Endothelial cell of umbilical vein (primary cell): ENCODE data around the gene POM121C. TPM values are rescaled to one million over a fixed set of nuclear protein-coding genes. Genes with fewer than 3 reads are reported as not detected.
"Not testable (repeated sequence)": the region's sequence is repeated elsewhere in the genome, so short reads cannot be mapped to it uniquely, and the experiment has no call there.

ENCODE experiments used
- BruUV-seq: library from RNA; stranded (reverse); fragments of 400-500 nt; replicated peaks from 2 replicates; lab custom pipeline; 2021; lab: Mats Ljungman, UMichigan
- CTCF ChIA-PET: fragments of 300-600, 350-600 bp; sonication (Branson Sonifier 250); formaldehyde crosslinking; loops from one replicate; lab custom pipeline; 2021; ENCODE audit warnings: antibody characterized with exemption, inconsistent platforms; lab: Charles Lee
- POLR2A ChIA-PET: fragments of 300-600, 350-600 bp; sonication (Branson Sonifier 250); formaldehyde crosslinking; loops from one replicate; lab custom pipeline; 2021; ENCODE audit warnings: antibody characterized with exemption, inconsistent platforms; lab: Charles Lee
- DNase-seq: peaks from one replicate; pipeline ENCODE4 v3.0.0-alpha.2; 2011; ENCODE audit warnings: low read depth, low spot score
- FAIRE-seq: peaks from 2 replicates; lab custom pipeline; 2011; peaks lifted over from hg19 to GRCh38; lab: Jason Lieb, UNC
- H2AFZ ChIP-seq: 2 replicates; pipeline ENCODE4 v1.6.0; 2012; ENCODE audit warnings: low read depth, low read length, control low read depth, inconsistent platforms
- H3K27ac ChIP-seq: 2 replicates; pipeline ENCODE4 v1.5.1; 2011; ENCODE audit warnings: low read depth, mild to moderate bottlenecking, control low read depth, low read length, moderate library complexity; ENCODE audit not compliant: insufficient read depth
- H3K27me3 ChIP-seq, 2 experiments: 2 replicates each; pipeline versions ENCODE4 v1.6.0 to v1.6.1; 2011; ENCODE audit warnings: low read length in 2 of 2, mixed read lengths in 1 of 2; ENCODE audit not compliant: control insufficient read depth in 2 of 2, insufficient read depth in 2 of 2
- H3K36me3 ChIP-seq, 2 experiments: 2 replicates in 1 of 2; 3 replicates in 1 of 2; pipeline ENCODE4 v1.5.1; 2011; ENCODE audit warnings: low read length in 2 of 2, mild to moderate bottlenecking in 1 of 2, moderate library complexity in 1 of 2; ENCODE audit not compliant: control insufficient read depth in 2 of 2, insufficient read depth in 2 of 2; ENCODE audit errors: extremely low read depth in 1 of 2
- H3K4me1 ChIP-seq: 3 replicates; pipeline ENCODE4 v1.5.1; 2011; ENCODE audit warnings: mild to moderate bottlenecking, low read length; ENCODE audit not compliant: control insufficient read depth, insufficient read depth; ENCODE audit errors: extremely low read depth
- H3K4me2 ChIP-seq: 2 replicates; pipeline ENCODE4 v1.6.1; 2011; ENCODE audit warnings: low read length, control low read depth, mixed read lengths; ENCODE audit not compliant: insufficient read depth
- H3K4me3 ChIP-seq, 3 experiments: fragments of 200-600 bp in 1 of 3; sonication (generic), shearing (Covaris generic) in 1 of 3; replicated peaks in 1 of 3; 2 replicates each; pipeline ENCODE4 v1.5.1; 2011 to 2016; ENCODE audit warnings: control low read depth in 3 of 3, low read length in 3 of 3, mild to moderate bottlenecking in 2 of 3, inconsistent platforms in 1 of 3, low read depth in 1 of 3, moderate library complexity in 1 of 3; ENCODE audit not compliant: insufficient read depth in 1 of 3
- H3K79me2 ChIP-seq: 2 replicates; pipeline ENCODE4 v1.6.0; 2012; ENCODE audit warnings: low read length, inconsistent platforms; ENCODE audit not compliant: control insufficient read depth, insufficient read depth
- H3K9ac ChIP-seq: replicated peaks from 2 replicates; pipeline ENCODE3; 2011; ENCODE audit warnings: low read length, control low read depth; ENCODE audit not compliant: insufficient read depth; ENCODE audit errors: extremely low read depth
- H3K9me1 ChIP-seq: replicated peaks from 3 replicates; pipeline ENCODE4 v1.6.0; 2011; ENCODE audit warnings: mild to moderate bottlenecking, low read length; ENCODE audit not compliant: control insufficient read depth, insufficient read depth; ENCODE audit errors: extremely low read depth
- H3K9me3 ChIP-seq: replicated peaks from 2 replicates; pipeline ENCODE4 v1.5.1; 2012; ENCODE audit warnings: low read length, inconsistent platforms; ENCODE audit not compliant: control insufficient read depth, insufficient read depth
- H4K20me1 ChIP-seq: replicated peaks from 2 replicates; pipeline ENCODE3; 2011; ENCODE audit warnings: mild to moderate bottlenecking, low read length; ENCODE audit not compliant: control insufficient read depth, insufficient read depth; ENCODE audit errors: extremely low read depth
- CTCF ChIP-seq, 2 donors: IDR thresholded peaks; 1 replicate in 1 of 2; 2 replicates in 1 of 2; pipeline ENCODE4 v1.5.1; 2011; ENCODE audit warnings: low read length in 2 of 2, mild to moderate bottlenecking in 2 of 2, moderate library complexity in 2 of 2, control low read depth in 1 of 2, inconsistent platforms in 1 of 2, low read depth in 1 of 2; ENCODE audit not compliant: insufficient read depth in 1 of 2; ENCODE audit errors: extremely low read depth in 1 of 2
- dilution Hi-C: fragments of 300-500 bp; cut with MboI; formaldehyde crosslinking; loops from one replicate; pipeline ENCODE4 v1.15.0; 2019; ENCODE audit warnings: low sequenced_read_pairs; ENCODE audit not compliant: extremely low pct_ligation_motif_present
- intact Hi-C: fragments of 100-400 bp; cut with micrococcal nuclease; formaldehyde crosslinking; loops from one replicate; pipeline ENCODE4 v1.10.0; 2022
- polyA plus RNA-seq, 4 experiments: library from polyadenylated mRNA; depleted of rRNA in 3 of 4; stranded (reverse) in 3 of 4; unstranded in 1 of 4; fragments of >200 nt; gene quantifications; 2 replicates each; pipeline versions ENCODE4 v1.2.1 to v1.2.3, GENCODE V29; 2011 to 2012; ENCODE audit warnings: missing spikeins in 1 of 4
- total RNA-seq: library from RNA; stranded (reverse); gene quantifications from 2 replicates; pipeline ENCODE4 v1.2.3, GENCODE V29; 2021

The POM121C gene
- total and polyA plus RNA-seq, 2 donors (not counting 3 experiments of a cell fraction or from before 2014, with no cell fraction given), result 15.4 to 45.6 TPM

DNA sequence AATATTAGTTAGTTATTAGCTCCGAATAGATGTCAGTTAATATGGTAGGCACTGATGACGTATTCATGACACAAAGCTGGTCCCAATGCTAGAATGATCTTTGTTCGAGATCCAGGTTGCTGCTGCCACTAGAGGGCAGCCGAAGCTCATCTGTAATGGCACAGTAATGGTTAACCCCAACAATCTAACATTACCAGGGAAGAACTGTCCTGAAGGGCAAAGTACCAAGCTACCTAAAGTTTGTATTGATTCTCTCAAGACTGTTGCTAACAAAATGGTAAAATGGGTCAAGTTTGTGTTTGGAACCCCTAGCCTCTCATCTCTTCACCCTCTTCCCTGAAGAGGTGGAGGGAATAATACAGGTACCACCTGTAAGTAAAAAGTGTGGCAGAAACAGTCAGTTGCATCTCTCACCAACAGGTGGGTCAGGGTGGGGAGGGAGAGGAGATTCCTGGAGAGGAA lies 33.6 kb downstream of the POM121C start:
- intact Hi-C loops, BruUV-seq, H3K27me3 ChIP-seq, H4K20me1 ChIP-seq, H3K4me2 ChIP-seq, H3K4me3 ChIP-seq, dilution Hi-C loops, H2AFZ ChIP-seq, H3K9me1 ChIP-seq, DNase-seq, H3K9me3 ChIP-seq, H3K4me1 ChIP-seq, H3K27ac ChIP-seq, H3K79me2 ChIP-seq, H3K9ac ChIP-seq, POLR2A ChIA-PET, H3K36me3 ChIP-seq: not testable (repeated sequence)
- CTCF ChIA-PET, result interaction anchor here (2.0 kb wide), 1 partner anchor 310 kb away, joined by 8 read pairs; no protein-coding TSS in a partner anchor
- FAIRE-seq, result peak; percentile 92
- peak; percentile 7 to 25 for TF ChIP-seq CTCF (IDR thresholded peaks at IDR 0.05; ENCODE audit: extremely low read depth in 1 of 2, insufficient read depth in 1 of 2, low read depth in 1 of 2, low read length in 2 of 2)

DNA sequence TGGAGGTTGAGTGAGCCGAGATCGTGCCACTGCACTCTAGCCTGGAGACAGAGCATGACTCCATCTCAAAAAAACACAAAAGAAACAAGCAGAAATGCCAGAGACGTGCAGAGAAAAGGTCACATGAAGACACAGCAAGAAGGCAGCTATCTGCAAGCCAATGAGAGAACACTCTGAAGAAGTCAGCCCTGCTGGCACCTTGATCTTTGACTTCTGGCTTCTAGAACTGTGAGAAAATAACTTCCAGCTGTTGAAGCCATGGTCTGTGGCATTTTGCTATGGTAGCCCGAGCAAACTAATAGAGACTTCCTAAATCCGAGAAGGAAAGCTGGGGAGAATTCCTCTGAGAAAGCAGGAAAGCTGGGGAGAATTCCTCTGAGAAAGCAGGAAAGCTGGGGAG lies 36.2 kb downstream of the POM121C start:
- H3K4me2 ChIP-seq, H4K20me1 ChIP-seq, dilution Hi-C loops, FAIRE-seq, H2AFZ ChIP-seq, POLR2A ChIA-PET, H3K79me2 ChIP-seq, H3K36me3 ChIP-seq, CTCF ChIA-PET, H3K27me3 ChIP-seq, H3K4me3 ChIP-seq, H3K9ac ChIP-seq, intact Hi-C loops, H3K9me1 ChIP-seq, H3K4me1 ChIP-seq, H3K27ac ChIP-seq, H3K9me3 ChIP-seq, BruUV-seq, DNase-seq: not testable (repeated sequence)
